HEK293 (cell line): Measurements from ENCODE around the gene ZNF236.

Source experiments
- CTCF ChIA-PET: fragments of 350-600 bp; formaldehyde crosslinking; extraction: SDS; loops from one replicate; lab custom pipeline; 2021; ENCODE audit warnings: antibody characterized with exemption; lab: Yijun Ruan, JAX
- POLR2A ChIA-PET: fragments of 300-600 bp; formaldehyde crosslinking; extraction: SDS; loops from one replicate; lab custom pipeline; 2020; ENCODE audit warnings: antibody characterized with exemption, inconsistent platforms; lab: Yijun Ruan, JAX
- H3K27ac ChIP-seq: fragments of 200-500 bp; sonication (Bioruptor generic); 2 replicates; pipeline ENCODE4 v1.5.1; 2014; ENCODE audit warnings: low read depth, low read length, control low read depth, inconsistent platforms; ENCODE audit errors: extremely low read depth
- H3K36me3 ChIP-seq, 2 experiments: fragments of 200-500 bp in 1 of 2; sonication (Bioruptor generic) in 1 of 2; 1 replicate in 1 of 2; 2 replicates in 1 of 2; pipeline ENCODE4 v1.5.1; 2014 to 2017; ENCODE audit warnings: inconsistent platforms in 2 of 2, low read length in 2 of 2; ENCODE audit not compliant: control insufficient read depth in 2 of 2, insufficient read depth in 1 of 2
- H3K4me1 ChIP-seq: fragments of 200-500 bp; sonication (Bioruptor generic); 2 replicates; pipeline ENCODE4 v1.5.1; 2014; ENCODE audit warnings: mild to moderate bottlenecking, low read length, inconsistent platforms; ENCODE audit not compliant: control insufficient read depth, insufficient read depth
- H3K4me3 ChIP-seq: 2 replicates; pipeline ENCODE4 v1.5.1; 2011; ENCODE audit warnings: low read depth, mild to moderate bottlenecking, control low read depth, low read length, moderate library complexity
- H3K9me3 ChIP-seq: fragments of 200-500 bp; sonication (Bioruptor generic); 2 replicates; pipeline ENCODE4 v1.5.1; 2014; ENCODE audit warnings: low read depth, low read length, inconsistent platforms; ENCODE audit not compliant: control insufficient read depth, insufficient read depth
- ELK4 ChIP-seq: IDR thresholded peaks from 2 replicates; pipeline ENCODE4 v1.6.1; 2011; ENCODE audit warnings: mild to moderate bottlenecking, low read depth, low read length, borderline replicate concordance
- GLI4 ChIP-seq: fragments of 450-650 bp; formaldehyde crosslinking; IDR thresholded peaks from 2 replicates; pipeline ENCODE4 v1.5.1; 2016; ENCODE audit warnings: missing biosample characterization, missing genetic modification characterization
- MYNN ChIP-seq: fragments of 450-650 bp; formaldehyde crosslinking; IDR thresholded peaks from 2 replicates; pipeline ENCODE4 v1.5.1; 2016; ENCODE audit warnings: missing biosample characterization, missing genetic modification characterization, borderline replicate concordance
- MZF1 ChIP-seq: fragments of 450-650 bp; formaldehyde crosslinking; IDR thresholded peaks from 2 replicates; pipeline ENCODE4 v1.5.1; 2017; ENCODE audit warnings: missing biosample characterization, missing genetic modification characterization, borderline replicate concordance
- PRDM10 ChIP-seq: fragments of 450-650 bp; formaldehyde crosslinking; IDR thresholded peaks from 2 replicates; pipeline ENCODE4 v1.5.1; 2016; ENCODE audit warnings: missing biosample characterization, missing genetic modification characterization
- TRIM28 ChIP-seq: IDR thresholded peaks from 2 replicates; pipeline ENCODE4 v1.6.1; 2011; ENCODE audit warnings: low read length, control low read depth, borderline replicate concordance
- TSHZ1 ChIP-seq: fragments of 450-650 bp; formaldehyde crosslinking; IDR thresholded peaks from 2 replicates; pipeline ENCODE4 v1.5.1; 2016; ENCODE audit warnings: missing biosample characterization, missing genetic modification characterization, borderline replicate concordance
- YY1 ChIP-seq: fragments of 450-650 bp; formaldehyde crosslinking; IDR thresholded peaks from 2 replicates; pipeline ENCODE4 v1.5.1; 2018; ENCODE audit warnings: missing biosample characterization, missing genetic modification characterization
- ZNF266 ChIP-seq: fragments of 450-650 bp; formaldehyde crosslinking; IDR thresholded peaks from 2 replicates; pipeline ENCODE4 v1.5.1; 2016; ENCODE audit warnings: missing biosample characterization, missing genetic modification characterization, low read depth
- ZNF341 ChIP-seq: fragments of 450-650 bp; formaldehyde crosslinking; IDR thresholded peaks from 2 replicates; pipeline ENCODE4; 2016; ENCODE audit warnings: low read depth, missing biosample characterization, missing genetic modification characterization
- ZNF530 ChIP-seq: fragments of 450-650 bp; formaldehyde crosslinking; IDR thresholded peaks from 2 replicates; pipeline ENCODE4 v1.5.1; 2016; ENCODE audit warnings: low read depth, missing biosample characterization, missing genetic modification characterization
- ZNF561 ChIP-seq: fragments of 450-650 bp; IDR thresholded peaks from 2 replicates; pipeline ENCODE4 v1.5.1; 2018; ENCODE audit warnings: missing biosample characterization, missing genetic modification characterization, borderline replicate concordance

The ZNF236 gene

DNA sequence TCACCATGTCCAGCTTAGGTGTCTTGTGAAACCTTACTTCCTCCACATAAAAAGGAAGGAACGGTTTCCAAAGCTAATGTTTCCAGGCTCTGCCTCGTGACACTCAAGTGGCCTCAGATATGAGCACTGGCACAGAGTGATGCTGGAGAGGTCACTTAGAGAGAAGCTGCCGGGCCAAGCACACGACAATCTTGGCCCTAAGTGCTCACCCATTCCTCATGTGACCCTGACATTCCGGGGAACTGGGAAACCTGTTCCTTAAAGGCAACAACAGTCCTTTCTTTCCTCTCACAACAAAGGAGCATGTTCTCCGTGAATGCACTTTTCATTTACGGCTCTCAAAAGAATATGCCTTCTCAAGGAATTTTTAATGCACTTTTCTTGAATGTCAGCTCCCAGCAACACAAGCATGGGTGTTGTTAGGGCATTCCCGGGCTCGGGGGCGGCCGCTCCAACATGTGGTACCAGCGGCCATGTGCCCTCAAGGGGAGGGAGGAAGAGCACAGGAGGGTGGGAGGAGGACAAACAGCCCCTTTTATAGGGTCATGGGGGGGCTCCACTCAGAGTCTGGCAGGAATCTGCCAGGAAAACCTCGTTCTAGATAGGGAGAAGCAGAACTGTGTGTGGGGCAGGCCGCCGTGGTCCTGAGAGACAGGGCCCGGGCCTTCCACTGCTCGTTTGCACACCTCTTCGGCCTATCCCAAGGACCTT is 191.6 kb downstream of the ZNF236 start:
- Histone ChIP-seq H3K9me3 (no peaks in the 10 kb centered on the region), H3K36me3 (peaks cover 4 to 7% of the 10 kb centered on the region in 2 experiments; a peak in 2 of 3 replicates), H3K4me3 (no peak overlapping the region), H3K27ac (no peak overlapping the region), H3K4me1 (no peaks in the 10 kb centered on the region)
- no peak for TF ChIP-seq TRIM28
- TF ChIP-seq MYNN (tag by site-specific recombination): no peak
- TF ChIP-seq TSHZ1 (tag by site-specific recombination): no peak
- TF ChIP-seq ZNF266 (tag by site-specific recombination): no peak
- POLR2A ChIA-PET: no interaction called here
- CTCF ChIA-PET: interaction anchor here (0.7 to 4.5 kb wide), 4 partner anchors 10 to 696 kb away, joined by 3 to 40 read pairs (median 3); no protein-coding TSS in a partner anchor

- Histone ChIP-seq H3K4me1 (no peaks in the 10 kb centered on the region), H3K27ac (no peak overlapping the region), H3K36me3 (peaks cover 4 to 7% of the 10 kb centered on the region in 2 experiments; a peak in 2 of 3 replicates), H3K9me3 (no peaks in the 10 kb centered on the region), H3K4me3 (no peak overlapping the region)
- CTCF ChIA-PET: interaction anchor here (0.7 to 1.4 kb wide), 2 partner anchors 40 to 197 kb away, joined by 3 read pairs; no protein-coding TSS in a partner anchor
- no peak for TF ChIP-seq ZNF341 (tag by site-specific recombination)
- no peak for TF ChIP-seq YY1 (tag by site-specific recombination)
- TF ChIP-seq TRIM28: no peak
- no peak for TF ChIP-seq ZNF561
- TF ChIP-seq ELK4: no peak
- TF ChIP-seq GLI4 (tag by site-specific recombination): no peak
- TF ChIP-seq MZF1: no peak
- TF ChIP-seq PRDM10 (tag by site-specific recombination): no peak
- POLR2A ChIA-PET: interaction anchor here (0.5 kb wide), 1 partner anchor 206 kb away, joined by 4 read pairs; no protein-coding TSS in a partner anchor
These were observed 192.2 kb downstream of the ZNF236 start for GRCh38 chr18:77014538-77014937.

DNA sequence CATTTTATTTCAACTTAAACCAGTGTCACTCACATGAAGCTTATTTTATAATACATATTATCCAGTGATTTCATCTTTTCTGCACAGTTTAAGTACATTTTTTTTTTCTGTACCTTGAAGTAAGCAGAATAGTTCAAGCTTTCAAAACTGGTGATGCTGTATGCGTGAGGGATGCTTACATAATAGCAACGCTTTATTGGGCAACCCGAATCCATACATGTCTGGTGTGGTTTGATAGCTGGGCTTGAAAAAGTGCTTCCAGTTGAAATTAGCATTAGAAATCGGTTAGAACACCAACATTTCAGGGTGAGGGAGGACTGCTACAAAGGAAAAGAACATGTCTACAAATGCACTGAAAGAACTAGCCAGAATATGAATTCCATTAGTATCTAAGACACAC is 192.8 kb downstream of the ZNF236 start:
- POLR2A ChIA-PET: no interaction called here

More for the DNA sequence above, 192.8 kb downstream of the ZNF236 start:
- Histone ChIP-seq H3K4me1 (no peaks in the 10 kb centered on the region), H3K27ac (no peak overlapping the region), H3K9me3 (no peaks in the 10 kb centered on the region)
- TF ChIP-seq ZNF530 (tag by site-specific recombination): no peak
- TF ChIP-seq, all 188 proteins: peak for 0
- CTCF ChIA-PET: interaction anchor here (0.7 to 2.1 kb wide), 5 partner anchors 8 to 213 kb away, joined by 3 to 10 read pairs (median 3); no protein-coding TSS in a partner anchor
- Histone ChIP-seq H3K4me3 (no peak overlapping the region), H3K36me3 (peaks cover 4 to 7% of the 10 kb centered on the region in 2 experiments; a peak in 2 of 3 replicates)
